Measurements from ENCODE around the gene TRPM3.

TRPM3 gene

GRCh38 chr9:70594386-70594944 lies 527.0 kb downstream of the TRPM3 start:
- in situ Hi-C loops (cut with HindIII; ENCODE audit: low sequenced_read_pairs), result loop anchor here (10.0 kb wide), 1 partner anchor 200 kb away; no protein-coding TSS in a partner anchor

GRCh38 chr9:70593241-70593640 lies 528.2 kb downstream of the TRPM3 start:
- in situ Hi-C loops (cut with HindIII; ENCODE audit: low sequenced_read_pairs), result loop anchor here (10.0 kb wide), 1 partner anchor 198 kb away; no protein-coding TSS in a partner anchor

GRCh38 chr9:70590315-70590677 lies 531.1 kb downstream of the TRPM3 start:
- in situ Hi-C loops (cut with HindIII; ENCODE audit: low sequenced_read_pairs), result loop anchor here (10.0 kb wide), 1 partner anchor 195 kb away; no protein-coding TSS in a partner anchor

GRCh38 chr9:70589571-70590314 lies 531.7 kb downstream of the TRPM3 start:
- in situ Hi-C loops (cut with HindIII; ENCODE audit: low sequenced_read_pairs), result loop anchor here (10.0 kb wide), 1 partner anchor 195 kb away; no protein-coding TSS in a partner anchor

GRCh38 chr9:70588999-70589398 lies 532.4 kb downstream of the TRPM3 start:
- in situ Hi-C loops (cut with HindIII; ENCODE audit: low sequenced_read_pairs), result no loop called here

GRCh38 chr9:70588381-70588780 lies 533.0 kb downstream of the TRPM3 start:
- in situ Hi-C loops (cut with HindIII; ENCODE audit: low sequenced_read_pairs), result no loop called here

GRCh38 chr9:70587201-70587600 lies 534.2 kb downstream of the TRPM3 start:
- in situ Hi-C loops (cut with HindIII; ENCODE audit: low sequenced_read_pairs), result no loop called here

GRCh38 chr9:70586476-70586875 lies 534.9 kb downstream of the TRPM3 start:
- in situ Hi-C loops (cut with HindIII; ENCODE audit: low sequenced_read_pairs), result no loop called here

- in situ Hi-C loops (cut with HindIII; ENCODE audit: low sequenced_read_pairs), result no loop called here
Observed at GRCh38 chr9:70581955-70582350, 539.5 kb downstream of the TRPM3 start.

GRCh38 chr9:70581214-70581954 lies 540.0 kb downstream of the TRPM3 start:
- in situ Hi-C loops (cut with HindIII; ENCODE audit: low sequenced_read_pairs), result no loop called here

GRCh38 chr9:70580606-70581195 lies 540.7 kb downstream of the TRPM3 start:
- in situ Hi-C loops (cut with HindIII; ENCODE audit: low sequenced_read_pairs), result no loop called here

- in situ Hi-C loops (cut with HindIII; ENCODE audit: low sequenced_read_pairs), result no loop called here
Observed at GRCh38 chr9:70579686-70580085, 541.7 kb downstream of the TRPM3 start.

- in situ Hi-C loops (cut with HindIII; ENCODE audit: low sequenced_read_pairs), result no loop called here
Observed at GRCh38 chr9:70578720-70579119, 542.7 kb downstream of the TRPM3 start.

GRCh38 chr9:70577671-70578070 lies 543.8 kb downstream of the TRPM3 start:
- in situ Hi-C loops (cut with HindIII; ENCODE audit: low sequenced_read_pairs), result no loop called here

GRCh38 chr9:70576116-70576515 lies 545.3 kb downstream of the TRPM3 start:
- in situ Hi-C loops (cut with HindIII; ENCODE audit: low sequenced_read_pairs), result no loop called here

- in situ Hi-C loops (cut with HindIII; ENCODE audit: low sequenced_read_pairs), result no loop called here
Observed at GRCh38 chr9:70574151-70574837, 547.1 kb downstream of the TRPM3 start.

GRCh38 chr9:70573308-70573707 lies 548.1 kb downstream of the TRPM3 start:
- in situ Hi-C loops (cut with HindIII; ENCODE audit: low sequenced_read_pairs), result no loop called here

- in situ Hi-C loops (cut with HindIII; ENCODE audit: low sequenced_read_pairs), result no loop called here
Observed at GRCh38 chr9:70571258-70571657, 550.2 kb downstream of the TRPM3 start.

- in situ Hi-C loops (cut with HindIII; ENCODE audit: low sequenced_read_pairs), result no loop called here
Observed at GRCh38 chr9:70569791-70570190, 551.6 kb downstream of the TRPM3 start.

- in situ Hi-C loops (cut with HindIII; ENCODE audit: low sequenced_read_pairs), result no loop called here
Observed at GRCh38 chr9:70569070-70569772, 552.2 kb downstream of the TRPM3 start.
